Loucy (cell line): ENCODE results near the gene ARHGAP11A.

Experiments
- CTCF ChIP-seq: fragments of 200-600 bp; sonication (generic); conservative IDR thresholded peaks from 2 replicates; pipeline ENCODE4 v1.5.1; 2014; ENCODE audit warnings: mild to moderate bottlenecking, antibody characterized with exemption, low read length
- EZH2phosphoT487 ChIP-seq: fragments of 200-600 bp; IDR thresholded peaks from 2 replicates; pipeline ENCODE4 v1.6.1; 2018; ENCODE audit warnings: antibody characterized with exemption, mild to moderate bottlenecking, moderate library complexity, borderline replicate concordance

DNA sequence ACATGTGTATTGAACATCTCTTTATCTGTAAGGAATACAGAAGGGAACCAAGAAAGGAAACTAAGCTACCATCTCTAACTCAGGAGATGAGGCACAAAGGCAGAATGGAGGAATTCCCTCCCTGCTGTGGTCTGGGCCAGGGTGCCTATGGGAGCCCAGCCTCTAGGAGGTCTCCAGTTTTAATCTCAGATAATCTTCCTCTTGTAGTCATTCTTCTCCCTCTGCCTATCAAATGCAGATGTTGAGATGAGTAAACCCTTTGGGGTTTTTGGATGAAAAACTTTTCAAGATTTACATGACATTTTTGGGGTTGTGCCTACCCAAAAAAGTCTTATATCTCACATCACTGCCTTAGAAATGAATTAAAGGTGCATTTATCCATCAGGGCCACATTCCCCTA, 49.5 kb downstream of the ARHGAP11A start:
- TF ChIP-seq EZH2phosphoT487 (no peak), CTCF (no peak)
